Esophagus squamous epithelium (tissue), 4 donors: ENCODE data around the gene TSPAN11.

Source experiments
- POLR2A ChIP-seq, 4 donors: fragments of 450-650 bp; IDR thresholded peaks; one replicate each; pipeline ENCODE4 v1.6.1; 2017; ENCODE audit warnings: antibody characterized with exemption in 4 of 4, mild to moderate bottlenecking in 4 of 4, moderate library complexity in 3 of 4
- TF ChIP-seq, protein P1 (sequence below), 6 experiments: fragments of 450-650 bp in 4 of 6; fragments of 200-600 bp in 2 of 6; sonication (generic) in 2 of 6; IDR thresholded peaks; one replicate each; pipeline ENCODE4 v1.5.1; 2016 to 2019; ENCODE audit warnings: antibody characterized with exemption in 6 of 6, mild to moderate bottlenecking in 4 of 6, moderate library complexity in 4 of 6

DNA sequence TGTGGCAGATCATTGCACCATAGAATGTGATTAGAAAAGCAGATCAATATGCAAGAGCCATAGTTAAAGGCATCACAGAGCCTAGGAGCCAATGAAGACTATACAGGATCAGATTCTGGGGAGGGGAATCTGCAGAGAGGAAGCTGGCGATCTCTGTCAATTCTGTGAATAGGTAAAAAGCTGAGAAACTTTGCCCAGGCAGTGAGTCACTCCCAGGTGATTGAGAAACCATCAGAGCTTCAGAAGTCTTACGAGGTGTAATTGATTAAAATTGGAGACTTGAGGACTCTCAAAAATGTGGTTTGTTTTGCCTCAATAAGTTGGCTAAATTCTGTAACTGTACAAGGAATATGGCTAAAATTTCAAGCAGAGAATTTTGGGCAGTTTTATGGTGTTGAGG is 41.7 kb upstream of the TSPAN11 start:
- no peak for TF ChIP-seq POLR2A (IDR thresholded peaks at IDR 0.05)
- TF ChIP-seq, protein P1, sequence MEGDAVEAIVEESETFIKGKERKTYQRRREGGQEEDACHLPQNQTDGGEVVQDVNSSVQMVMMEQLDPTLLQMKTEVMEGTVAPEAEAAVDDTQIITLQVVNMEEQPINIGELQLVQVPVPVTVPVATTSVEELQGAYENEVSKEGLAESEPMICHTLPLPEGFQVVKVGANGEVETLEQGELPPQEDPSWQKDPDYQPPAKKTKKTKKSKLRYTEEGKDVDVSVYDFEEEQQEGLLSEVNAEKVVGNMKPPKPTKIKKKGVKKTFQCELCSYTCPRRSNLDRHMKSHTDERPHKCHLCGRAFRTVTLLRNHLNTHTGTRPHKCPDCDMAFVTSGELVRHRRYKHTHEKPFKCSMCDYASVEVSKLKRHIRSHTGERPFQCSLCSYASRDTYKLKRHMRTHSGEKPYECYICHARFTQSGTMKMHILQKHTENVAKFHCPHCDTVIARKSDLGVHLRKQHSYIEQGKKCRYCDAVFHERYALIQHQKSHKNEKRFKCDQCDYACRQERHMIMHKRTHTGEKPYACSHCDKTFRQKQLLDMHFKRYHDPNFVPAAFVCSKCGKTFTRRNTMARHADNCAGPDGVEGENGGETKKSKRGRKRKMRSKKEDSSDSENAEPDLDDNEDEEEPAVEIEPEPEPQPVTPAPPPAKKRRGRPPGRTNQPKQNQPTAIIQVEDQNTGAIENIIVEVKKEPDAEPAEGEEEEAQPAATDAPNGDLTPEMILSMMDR (IDR thresholded peaks at IDR 0.05), result no peak
